Measurements from ENCODE around the gene FAM222A. TPM values are rescaled to one million over a fixed set of nuclear protein-coding genes. Genes with fewer than 3 reads are reported as not detected.
A peak's percentile ranks its signal among the peaks of the same experiment; 100 is the strongest.

The FAM222A gene
- polyA plus RNA-seq, 1 donor (not counting 4 experiments of a cell fraction or from before 2014, with no cell fraction given) = 0.05 TPM

- no peak overlapping the region for H3K27ac ChIP-seq (ENCODE audit: control insufficient read depth, insufficient read depth, low read length)
- no peaks in the 10 kb centered on the region for H3K9me3 ChIP-seq (ENCODE audit: control insufficient read depth, low read depth, low read length)
- no peaks in the 10 kb centered on the region for H3K27me3 ChIP-seq (ENCODE audit: control insufficient read depth, extremely low read depth, insufficient read depth, low read length)
- no peak overlapping the region for H3K4me3 ChIP-seq (ENCODE audit: control insufficient read depth in 2 of 3, extremely low read depth in 1 of 3, insufficient read depth in 2 of 3, low read depth in 1 of 3, low read length in 3 of 3)
- H3K4me1 ChIP-seq (ENCODE audit: control insufficient read depth, extremely low read depth, insufficient read depth, low read length) = no peaks in the 10 kb centered on the region
- no peak overlapping the region for H3K9ac ChIP-seq (ENCODE audit: control insufficient read depth, extremely low read depth, insufficient read depth, low read length)
- no peak for FAIRE-seq
- H4K20me1 ChIP-seq (ENCODE audit: control insufficient read depth, extremely low read depth, insufficient read depth, low read length) = no peaks in the 10 kb centered on the region
- H3K36me3 ChIP-seq (ENCODE audit: control insufficient read depth in 2 of 2, extremely low read depth in 1 of 2, insufficient read depth in 2 of 2, low read length in 2 of 2) = no peaks in the 10 kb centered on the region
- H2AFZ ChIP-seq (ENCODE audit: control insufficient read depth, low read length) = no peak overlapping the region
- no peak for DNase-seq (ENCODE audit: low read depth, low spot score)
- H3K79me2 ChIP-seq (ENCODE audit: control insufficient read depth, insufficient read depth, low read length) = no peaks in the 10 kb centered on the region
- TF ChIP-seq CTCF (optimal IDR thresholded peaks at IDR 0.05 in 1 of 3, IDR thresholded peaks at IDR 0.05 in 1 of 3, conservative IDR thresholded peaks at IDR 0.05 in 1 of 3; ENCODE audit: extremely low read depth in 1 of 3, insufficient read depth in 2 of 3, low read length in 3 of 3) (no peak), EZH2 (IDR thresholded peaks at IDR 0.05; ENCODE audit: low read length) (no peak)
- dilution Hi-C loops (cut with MboI; ENCODE audit: extremely low pct_ligation_motif_present, low sequenced_read_pairs) = no loop called here
- H3K9me1 ChIP-seq (ENCODE audit: control insufficient read depth, extremely low read depth, insufficient read depth, low read length) = no peaks in the 10 kb centered on the region
- H3K4me2 ChIP-seq (ENCODE audit: control insufficient read depth, extremely low read depth, insufficient read depth, low read depth, low read length) = no peak overlapping the region
These were observed 25.4 kb downstream of the FAM222A start for GRCh38 chr12:109738878-109739665.

- H3K9ac ChIP-seq (ENCODE audit: control insufficient read depth, extremely low read depth, insufficient read depth, low read length) = no peak overlapping the region
- TF ChIP-seq CTCF (optimal IDR thresholded peaks at IDR 0.05 in 1 of 3, IDR thresholded peaks at IDR 0.05 in 1 of 3, conservative IDR thresholded peaks at IDR 0.05 in 1 of 3; ENCODE audit: extremely low read depth in 1 of 3, insufficient read depth in 2 of 3, low read length in 3 of 3) (peak in 1 of 3 experiments; percentile 10), EZH2 (IDR thresholded peaks at IDR 0.05; ENCODE audit: low read length) (no peak)
- no peak overlapping the region for H3K4me2 ChIP-seq (ENCODE audit: control insufficient read depth, extremely low read depth, insufficient read depth, low read depth, low read length)
- dilution Hi-C loops (cut with MboI; ENCODE audit: extremely low pct_ligation_motif_present, low sequenced_read_pairs) = no loop called here
- no peak for DNase-seq (ENCODE audit: low read depth, low spot score)
- H3K79me2 ChIP-seq (ENCODE audit: control insufficient read depth, insufficient read depth, low read length) = no peaks in the 10 kb centered on the region
- no peak for FAIRE-seq
- no peak overlapping the region for H2AFZ ChIP-seq (ENCODE audit: control insufficient read depth, low read length)
- no peaks in the 10 kb centered on the region for H3K36me3 ChIP-seq (ENCODE audit: control insufficient read depth in 2 of 2, extremely low read depth in 1 of 2, insufficient read depth in 2 of 2, low read length in 2 of 2)
- H4K20me1 ChIP-seq (ENCODE audit: control insufficient read depth, extremely low read depth, insufficient read depth, low read length) = no peaks in the 10 kb centered on the region
- H3K27me3 ChIP-seq (ENCODE audit: control insufficient read depth, extremely low read depth, insufficient read depth, low read length) = no peaks in the 10 kb centered on the region
- H3K4me3 ChIP-seq (ENCODE audit: control insufficient read depth in 2 of 3, extremely low read depth in 1 of 3, insufficient read depth in 2 of 3, low read depth in 1 of 3, low read length in 3 of 3) = no peak overlapping the region
- H3K9me1 ChIP-seq (ENCODE audit: control insufficient read depth, extremely low read depth, insufficient read depth, low read length) = no peaks in the 10 kb centered on the region
- H3K27ac ChIP-seq (ENCODE audit: control insufficient read depth, insufficient read depth, low read length) = no peak overlapping the region
- no peaks in the 10 kb centered on the region for H3K4me1 ChIP-seq (ENCODE audit: control insufficient read depth, extremely low read depth, insufficient read depth, low read length)
- H3K9me3 ChIP-seq (ENCODE audit: control insufficient read depth, low read depth, low read length) = no peaks in the 10 kb centered on the region
These were observed 26.4 kb downstream of the FAM222A start for GRCh38 chr12:109739747-109740693.

Data from keratinocyte (primary cell).